HG03460 (cell line): ENCODE measurements around the gene MRPL23.
"Not testable (repeated sequence)": the region's sequence is repeated elsewhere in the genome, so short reads cannot be mapped to it uniquely, and the experiment has no call there.

Experiments used
- ATAC-seq: cut with Tn5 transposase; IDR thresholded peaks from one replicate; pipeline ENCODE4 v1.9.1; 2021; ENCODE audit not compliant: unreplicated experiment

MRPL23 gene

GRCh38 chr11:1932681-1933080 is 14.5 kb upstream of the MRPL23 start:
- ATAC-seq = no peak

GRCh38 chr11:1933416-1934334 is 13.5 kb upstream of the MRPL23 start:
- no peak for ATAC-seq

GRCh38 chr11:1934335-1935155 is 12.6 kb upstream of the MRPL23 start:
- ATAC-seq = no peak

- ATAC-seq = no peak
Observed at GRCh38 chr11:1935156-1936071, 11.7 kb upstream of the MRPL23 start.

- ATAC-seq = no peak
Observed at GRCh38 chr11:1936072-1936780, 10.9 kb upstream of the MRPL23 start.

- no peak for ATAC-seq
Observed at GRCh38 chr11:1936781-1937615, 10.1 kb upstream of the MRPL23 start.

GRCh38 chr11:1937616-1938342 is 9.4 kb upstream of the MRPL23 start:
- no peak for ATAC-seq

GRCh38 chr11:1938343-1939005 is 8.7 kb upstream of the MRPL23 start:
- no peak for ATAC-seq

- no peak for ATAC-seq
Observed at GRCh38 chr11:1939006-1939625, 8.0 kb upstream of the MRPL23 start.

- ATAC-seq = not testable (repeated sequence)
Observed at GRCh38 chr11:1939788-1940187, 7.3 kb upstream of the MRPL23 start.

GRCh38 chr11:1942558-1943260 is 4.4 kb upstream of the MRPL23 start:
- no peak for ATAC-seq

GRCh38 chr11:1943576-1943975 is 3.6 kb upstream of the MRPL23 start:
- ATAC-seq = no peak

- no peak for ATAC-seq
Observed at GRCh38 chr11:1943977-1944376, 3.2 kb upstream of the MRPL23 start.

GRCh38 chr11:1947592-1948237 is 583 bp downstream of the MRPL23 start:
- no peak for ATAC-seq

GRCh38 chr11:1948389-1948788 is 1.3 kb downstream of the MRPL23 start:
- no peak for ATAC-seq

- ATAC-seq = no peak
Observed at GRCh38 chr11:1949302-1949701, 2.2 kb downstream of the MRPL23 start.

GRCh38 chr11:1949922-1950321 is 2.8 kb downstream of the MRPL23 start:
- no peak for ATAC-seq
